GM18519 (cell line): ENCODE results near the gene ANO1.

ENCODE experiments used
- ATAC-seq: cut with Tn5 transposase; IDR thresholded peaks from one replicate; pipeline ENCODE4 v1.9.1; 2021; ENCODE audit warnings: mild to moderate bottlenecking, moderate library complexity; ENCODE audit not compliant: unreplicated experiment, low FRiP score

ANO1 gene

DNA sequence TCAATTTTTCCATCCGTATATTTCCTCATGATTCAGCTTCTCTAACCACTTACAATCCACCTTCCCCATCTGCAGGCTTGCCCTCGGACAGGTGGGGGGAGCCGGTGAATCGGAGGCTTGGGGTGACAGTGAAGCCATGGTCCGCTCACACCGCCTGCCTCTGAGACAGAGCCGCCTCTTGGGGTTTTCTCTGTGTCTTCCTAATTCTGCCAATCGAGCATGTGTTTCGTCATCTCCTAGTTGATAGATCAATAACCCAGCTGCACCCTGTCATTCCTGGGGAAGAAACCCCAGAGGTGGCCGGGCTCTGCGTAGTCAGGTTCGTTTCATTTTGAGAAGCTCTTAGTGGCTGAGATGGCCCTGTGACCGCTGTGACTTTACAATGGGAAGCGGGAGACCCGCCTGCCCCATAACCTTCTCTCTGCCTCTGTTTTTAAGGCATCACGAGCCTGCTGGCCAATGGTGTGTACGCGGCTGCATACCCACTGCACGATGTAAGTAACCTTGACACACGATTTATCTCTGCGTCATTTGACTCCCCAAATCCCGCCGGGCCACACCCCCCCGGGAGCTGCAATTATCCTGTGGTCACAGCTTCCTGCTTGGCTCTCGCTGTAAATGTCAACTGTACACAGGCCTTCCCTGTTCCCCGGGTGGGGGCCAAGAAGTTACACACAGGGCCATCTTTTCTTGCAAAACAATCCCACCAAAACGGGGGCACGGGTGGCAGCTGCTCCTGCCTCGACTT is 33.3 kb downstream of the ANO1 start:
- no peak for ATAC-seq

DNA sequence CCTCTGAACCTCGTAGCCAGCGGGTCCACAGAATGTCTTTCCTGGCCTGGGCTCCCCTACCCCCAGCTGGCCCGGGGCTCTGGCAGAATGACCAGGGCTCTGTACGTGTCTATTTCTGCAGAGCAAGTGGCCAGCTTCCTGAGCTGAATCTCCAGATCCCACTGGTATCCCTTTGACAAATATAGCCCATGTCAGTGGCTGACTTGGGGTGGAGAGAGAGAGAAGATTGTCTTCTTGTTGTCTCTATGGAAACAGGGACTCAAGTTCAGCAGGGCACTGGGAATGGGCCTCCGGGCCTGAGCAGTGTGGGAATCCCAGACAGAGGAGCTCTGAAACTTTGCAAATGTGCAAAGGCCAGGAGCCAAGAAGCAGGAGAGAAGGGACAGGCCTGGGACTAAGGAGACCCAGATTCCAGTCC is 33.9 kb downstream of the ANO1 start:
- ATAC-seq = no peak

DNA sequence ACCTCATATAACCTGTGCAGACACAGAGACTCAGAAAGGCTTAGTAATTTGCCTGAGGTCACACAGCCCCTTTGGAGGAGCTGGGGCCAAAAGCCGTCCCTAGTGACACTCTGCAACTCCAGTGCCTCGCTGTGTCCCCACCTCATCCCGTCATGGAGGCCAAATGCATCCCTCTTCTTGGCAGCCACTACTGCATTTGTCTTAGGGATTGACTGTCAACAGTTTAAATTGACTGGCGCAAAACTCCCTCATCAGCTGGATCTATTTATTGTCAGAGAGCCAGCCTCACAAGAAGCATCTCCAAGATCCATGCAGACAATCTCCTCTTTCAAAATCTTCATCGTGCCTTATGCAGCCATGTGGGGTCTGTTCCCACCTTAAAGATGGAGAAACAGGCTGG is 35.7 kb downstream of the ANO1 start:
- no peak for ATAC-seq

DNA sequence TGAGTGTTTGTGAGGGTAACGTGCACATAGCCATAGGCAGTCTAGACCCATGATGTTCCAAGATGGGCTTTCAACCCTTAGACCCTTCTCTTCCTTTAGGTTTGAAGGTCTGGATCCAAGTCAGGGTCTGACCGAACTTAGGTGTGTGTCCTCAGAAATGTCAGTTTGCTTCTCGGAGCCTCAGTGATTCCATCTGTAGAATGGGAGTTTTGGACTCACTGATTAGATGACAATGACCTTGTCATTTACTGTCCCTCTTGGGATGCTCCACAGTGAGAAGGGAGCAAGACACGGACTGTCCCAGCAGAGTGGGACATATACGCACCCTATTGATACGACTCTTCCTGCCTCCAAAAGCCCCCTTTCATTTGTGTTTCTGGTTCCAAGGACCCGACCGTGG is 37.7 kb downstream of the ANO1 start:
- ATAC-seq = no peak

DNA sequence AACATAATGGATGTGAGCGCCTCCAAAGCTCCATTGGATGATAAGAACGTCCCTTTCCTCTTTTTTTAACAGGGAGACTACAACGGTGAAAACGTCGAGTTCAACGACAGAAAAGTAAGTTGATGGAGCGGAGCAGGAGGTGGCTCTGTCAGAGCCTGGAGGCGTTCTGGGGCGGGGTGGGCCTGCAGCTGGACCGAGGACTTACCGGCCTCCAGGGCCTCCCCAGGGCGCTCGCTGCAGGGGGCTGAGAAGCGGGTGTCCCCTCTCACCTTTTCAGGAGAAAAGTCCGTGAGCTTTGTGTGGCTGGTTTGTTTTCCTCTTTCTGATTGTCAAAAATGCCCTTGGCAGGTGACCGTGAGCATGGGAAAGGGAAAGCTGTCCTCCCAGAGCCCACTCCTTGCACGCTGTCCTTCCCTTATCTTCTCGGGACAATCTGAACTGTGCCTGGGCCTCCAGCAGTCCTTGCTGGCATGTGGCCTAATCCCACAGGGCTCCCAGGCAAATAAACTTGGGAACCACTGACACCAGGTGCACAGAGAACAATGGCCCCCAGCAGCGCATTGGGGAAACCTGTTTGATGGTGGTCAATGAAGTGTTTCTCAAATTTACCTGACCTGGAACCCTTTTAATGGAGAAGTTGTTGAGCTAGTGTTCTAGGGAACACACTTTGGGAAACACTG is 38.4 kb downstream of the ANO1 start:
- no peak for ATAC-seq

DNA sequence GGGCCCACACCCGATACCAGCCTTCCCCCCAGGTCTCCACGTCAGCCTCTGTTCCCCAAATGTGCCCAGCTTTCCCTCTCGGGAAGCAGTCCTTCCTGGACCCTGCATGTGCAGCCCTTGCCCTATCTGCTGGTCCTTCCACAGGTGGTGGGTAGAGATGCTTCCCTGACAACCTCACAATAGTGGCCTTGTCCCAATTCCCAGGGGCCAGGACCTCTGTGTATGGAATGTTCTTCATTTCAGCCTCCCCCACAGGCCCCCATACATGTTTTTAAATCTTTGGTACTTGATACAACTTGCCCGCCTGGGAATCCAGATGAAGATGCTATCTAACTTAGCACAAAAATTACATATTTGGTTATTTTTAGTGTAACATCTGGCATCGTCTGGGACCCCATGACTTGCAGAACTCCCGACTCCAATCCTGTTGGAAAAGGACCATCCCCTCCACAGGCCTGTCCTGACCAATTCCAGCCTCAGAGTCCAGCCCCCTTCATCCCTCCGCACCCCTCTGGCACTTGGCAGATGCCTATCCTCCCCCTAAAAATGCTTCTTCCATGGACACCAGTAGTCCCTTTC is 39.5 kb downstream of the ANO1 start:
- no peak for ATAC-seq

DNA sequence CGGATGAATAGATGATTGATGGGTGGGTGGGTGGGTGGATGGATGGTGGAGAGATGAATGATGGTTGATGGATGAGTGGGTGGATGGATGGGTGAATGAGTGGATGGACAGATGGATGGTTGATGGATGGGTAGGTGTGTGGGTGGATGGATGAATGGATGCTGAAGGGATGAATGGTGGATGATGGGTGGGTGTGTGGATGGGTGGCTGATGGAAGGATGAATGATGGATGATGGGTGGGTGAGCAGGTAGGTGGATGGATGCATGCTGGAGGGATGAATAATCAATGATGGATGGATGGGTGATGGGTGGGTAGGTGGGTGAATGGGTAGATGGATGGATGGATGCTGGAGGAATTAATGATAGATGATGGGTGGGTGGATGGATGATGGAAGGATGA is 40.5 kb downstream of the ANO1 start:
- no peak for ATAC-seq

DNA sequence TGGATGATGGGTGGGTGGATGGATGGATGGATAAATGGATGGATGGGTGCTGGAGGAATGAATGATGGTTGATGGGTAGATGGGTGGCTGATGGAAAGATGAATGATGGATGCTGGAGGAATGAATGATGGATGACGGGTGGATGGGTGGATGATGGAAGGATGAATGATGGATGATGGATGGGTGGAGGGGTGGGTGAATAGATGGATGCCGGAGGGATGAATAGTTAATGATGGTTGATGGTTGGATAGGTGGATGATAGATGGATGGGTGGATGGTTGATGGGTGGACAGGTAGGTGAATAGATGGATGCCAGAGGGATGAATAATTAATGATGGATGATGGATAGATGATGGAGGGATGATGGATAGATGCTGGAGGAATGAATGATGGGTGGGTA is 41.4 kb downstream of the ANO1 start:
- no peak for ATAC-seq

DNA sequence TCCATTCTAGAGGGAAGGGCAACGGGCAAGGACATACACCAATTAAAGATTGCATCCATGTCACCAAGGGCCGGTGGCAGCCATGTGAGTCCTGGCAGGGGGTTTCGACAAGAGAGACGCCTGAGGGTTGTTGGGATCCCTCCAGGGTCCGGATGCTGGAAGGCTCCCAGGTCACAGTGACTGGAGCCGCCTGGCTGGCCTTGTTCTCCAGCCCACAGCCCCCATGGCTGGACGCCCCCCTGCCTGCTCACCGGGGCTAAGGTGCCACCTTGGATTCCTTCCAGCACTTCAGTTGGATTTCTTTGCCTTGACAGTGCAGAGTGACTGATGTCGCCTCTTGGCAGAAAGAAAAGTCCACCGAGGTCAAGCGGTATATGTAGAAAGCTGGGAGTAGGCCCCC is 42.6 kb downstream of the ANO1 start:
- ATAC-seq = no peak

DNA sequence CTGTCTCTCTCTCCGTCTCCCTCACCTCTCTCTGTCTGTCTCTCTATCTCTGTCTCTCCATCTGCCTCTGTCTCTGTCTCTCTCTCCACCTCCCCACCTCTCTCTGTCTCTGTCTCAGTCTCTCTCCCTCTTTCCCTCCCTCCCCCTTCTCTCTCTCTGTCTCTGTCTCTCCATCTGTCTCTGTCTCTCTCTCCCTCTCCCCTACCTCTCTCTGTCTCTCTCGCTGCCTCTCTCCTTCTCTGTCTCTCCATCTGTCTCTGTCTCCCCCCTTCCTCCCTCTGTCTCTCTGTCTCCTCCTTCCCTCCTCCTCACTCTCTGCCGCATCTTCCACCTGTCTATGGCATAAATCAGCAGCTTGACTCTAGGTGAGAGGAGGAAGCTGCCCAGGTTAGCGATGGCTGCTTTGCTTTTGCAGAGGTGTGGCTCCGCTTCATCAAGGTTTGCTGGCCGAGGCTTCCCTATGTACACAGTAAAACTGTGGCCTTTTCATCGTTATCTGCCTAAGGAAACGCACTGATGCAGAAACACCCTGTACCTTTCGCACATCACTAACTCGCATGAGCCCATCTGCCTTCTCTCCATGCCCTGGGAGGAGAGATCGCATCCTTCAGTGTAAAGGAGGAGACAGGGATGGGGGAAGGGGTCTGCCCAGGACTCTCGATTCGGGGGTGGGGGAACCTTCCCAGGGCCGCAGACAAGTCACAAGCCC is 44.5 kb downstream of the ANO1 start:
- no peak for ATAC-seq

DNA sequence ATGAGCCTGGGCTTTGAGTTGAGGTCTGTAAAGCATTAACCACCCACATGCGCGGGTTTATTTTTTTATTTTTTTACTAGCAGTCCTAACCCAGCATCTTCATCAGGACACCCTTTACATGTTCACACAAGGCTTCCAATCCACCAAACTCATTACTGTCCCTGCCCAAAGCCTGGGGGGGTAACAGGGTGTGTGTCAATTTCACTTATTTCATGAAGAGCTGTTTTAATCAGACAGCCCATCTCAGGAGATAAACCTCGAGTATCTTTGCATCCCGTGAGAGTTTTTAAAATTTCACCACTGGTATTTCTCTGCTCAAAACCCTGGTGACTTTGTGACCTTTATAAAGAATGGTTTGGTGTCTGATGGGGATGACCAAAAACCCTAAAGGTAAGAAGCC is 45.6 kb downstream of the ANO1 start:
- no peak for ATAC-seq

DNA sequence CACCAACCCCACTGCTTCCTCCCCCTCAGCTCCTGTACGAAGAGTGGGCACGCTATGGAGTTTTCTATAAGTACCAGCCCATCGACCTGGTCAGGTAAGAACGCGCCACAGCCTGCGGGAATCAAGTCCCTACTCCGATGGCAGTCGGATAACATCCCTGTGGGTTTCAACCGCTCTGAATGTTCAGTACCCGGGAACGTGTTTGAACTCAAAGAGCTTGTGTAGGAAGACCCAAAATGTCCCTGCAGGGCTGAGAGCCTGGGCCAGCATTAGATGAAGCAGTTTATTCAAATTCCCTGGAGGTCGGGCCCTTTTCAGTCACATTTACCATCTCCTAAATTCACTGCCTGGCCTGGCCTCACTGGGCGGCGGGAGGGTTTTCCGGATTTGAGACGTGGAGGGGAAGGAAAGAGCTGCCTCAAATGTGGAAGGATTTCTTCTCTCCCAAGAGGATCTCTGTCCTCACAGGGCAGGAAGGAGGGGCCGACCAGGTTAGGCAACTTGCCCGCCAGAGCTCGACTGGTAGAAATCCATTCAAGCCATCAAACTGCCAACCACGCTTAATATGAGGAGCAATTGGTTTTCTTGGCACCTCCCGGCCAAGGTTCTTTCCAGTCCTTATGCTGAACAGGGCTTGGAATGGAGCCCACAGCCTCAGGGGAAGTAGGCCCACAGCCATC is 46.3 kb downstream of the ANO1 start:
- no peak for ATAC-seq

DNA sequence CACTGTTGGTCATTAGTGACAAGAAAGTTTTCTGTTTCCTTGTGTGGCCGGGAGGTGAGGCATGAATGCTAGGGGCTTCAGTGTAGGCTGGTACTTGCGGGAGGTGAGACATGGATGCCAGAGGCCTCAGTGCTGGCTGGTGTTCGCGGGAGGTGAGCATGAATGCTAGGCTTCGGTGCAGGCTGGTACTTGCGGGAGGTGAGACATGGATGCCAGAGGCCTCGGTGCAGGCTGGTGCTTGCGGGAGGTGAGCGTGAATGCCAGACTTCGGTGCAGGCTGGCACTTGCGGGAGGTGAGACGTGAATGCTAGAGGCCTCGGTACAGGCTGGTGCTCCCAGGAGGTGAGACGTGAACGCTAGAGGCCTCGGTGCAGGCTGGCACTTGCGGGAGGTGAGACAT is 48.4 kb downstream of the ANO1 start:
- no peak for ATAC-seq

DNA sequence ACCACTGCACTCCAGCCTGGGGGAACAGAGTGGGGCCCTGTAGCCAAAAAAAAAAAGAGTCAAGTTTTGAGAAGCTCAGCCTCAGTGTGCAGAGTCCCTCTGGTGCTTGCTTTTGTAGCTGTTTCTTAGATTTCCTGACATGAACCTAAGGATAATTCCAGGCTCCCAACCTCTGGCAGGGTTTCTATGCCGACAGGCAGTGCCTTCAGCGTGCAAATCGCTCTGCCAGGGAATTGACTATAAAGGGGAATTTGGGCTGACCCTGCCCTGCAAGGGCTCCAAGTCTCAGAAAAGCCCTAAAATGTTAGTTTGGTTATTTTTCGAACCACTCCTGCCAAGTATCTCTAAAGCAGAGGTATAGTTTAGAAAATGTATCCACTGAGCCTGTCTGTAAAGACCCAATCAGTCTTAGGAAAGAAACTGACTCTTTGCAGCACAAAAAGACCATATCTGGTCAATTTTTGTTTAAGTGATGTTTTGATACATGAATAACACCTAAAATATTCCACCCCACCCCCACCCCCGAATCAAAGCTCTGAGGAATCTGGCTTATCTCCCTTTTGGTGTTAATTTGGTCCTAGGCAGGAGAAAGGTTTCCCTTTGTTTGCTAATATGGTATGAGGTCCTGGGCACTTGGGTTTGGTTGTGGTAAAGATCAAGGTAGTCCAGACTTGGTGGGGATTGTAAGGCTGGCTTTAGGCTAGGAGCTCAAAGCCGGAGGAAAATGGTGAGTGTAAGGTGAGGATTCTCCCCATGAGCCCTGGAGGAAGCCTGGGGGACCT is 49.7 kb downstream of the ANO1 start:
- ATAC-seq = no peak

DNA sequence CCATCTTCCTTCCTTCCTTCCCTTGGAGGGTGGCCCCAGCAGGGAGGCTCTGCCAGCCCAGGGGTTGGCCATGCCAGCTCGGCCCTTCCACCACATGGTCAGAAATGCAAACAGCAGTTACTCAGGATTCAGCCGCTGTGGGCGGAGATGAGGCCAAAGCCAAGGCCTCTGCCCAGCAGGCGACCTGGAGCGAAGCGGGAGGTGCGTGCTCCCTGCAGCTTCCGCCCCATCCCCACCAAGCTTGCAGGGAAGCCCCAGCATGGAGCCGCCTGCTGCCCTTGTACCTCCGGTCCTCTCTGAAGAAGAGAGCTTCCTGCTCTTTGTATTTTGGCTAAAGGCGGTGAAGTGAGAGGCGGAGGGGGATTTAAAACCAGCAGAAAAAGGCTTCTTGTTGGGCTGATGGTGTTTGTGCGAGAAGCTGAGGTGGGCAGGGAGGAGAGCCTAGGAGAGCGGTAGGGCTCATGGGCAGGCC is 50.4 kb downstream of the ANO1 start:
- ATAC-seq = no peak

DNA sequence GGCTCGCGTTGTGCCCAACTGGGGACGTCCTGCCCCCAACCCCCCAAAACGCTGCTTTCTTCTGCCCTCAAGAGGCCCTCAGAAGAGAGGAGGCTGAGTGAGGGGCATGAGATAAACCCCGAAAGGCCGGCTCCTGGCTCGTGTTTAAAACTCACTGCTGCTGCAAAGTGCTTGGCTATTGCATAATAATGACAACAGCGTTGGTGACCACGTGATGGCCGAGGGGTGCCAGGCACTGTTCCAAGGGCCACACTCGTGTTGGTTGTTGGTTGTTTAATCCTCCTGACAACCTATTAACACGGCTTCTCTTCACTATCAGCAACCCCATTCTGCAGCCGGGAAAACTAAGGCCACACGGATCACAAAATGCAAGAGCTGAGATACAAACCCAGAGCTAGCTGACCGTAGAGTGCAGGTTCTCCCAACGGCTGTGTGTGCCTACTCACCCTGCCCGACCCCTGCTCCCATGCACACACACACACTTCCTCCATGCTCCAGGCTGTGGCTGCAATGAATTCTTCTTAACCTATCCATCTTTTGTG is 51.0 kb downstream of the ANO1 start:
- ATAC-seq = no peak

DNA sequence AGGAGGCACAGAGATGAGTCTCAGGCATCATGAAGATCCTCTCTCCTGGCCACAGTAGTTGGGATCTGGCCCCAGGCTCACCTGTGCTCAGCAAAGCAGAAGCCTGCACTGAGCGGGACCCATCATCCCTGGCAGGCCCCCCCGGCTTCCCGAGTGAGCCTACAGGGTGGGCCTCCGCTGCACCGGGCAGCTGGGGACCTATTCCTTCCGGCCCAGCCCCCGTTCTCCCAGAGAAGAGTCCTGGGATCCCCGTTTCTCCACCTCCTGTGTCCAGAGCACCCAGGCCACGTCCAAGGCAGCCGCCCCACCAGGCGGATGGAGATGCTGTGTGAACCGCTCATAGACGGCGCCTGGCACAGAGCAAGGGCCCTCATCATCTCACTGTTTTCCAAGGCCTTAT is 52.5 kb downstream of the ANO1 start:
- ATAC-seq = no peak

DNA sequence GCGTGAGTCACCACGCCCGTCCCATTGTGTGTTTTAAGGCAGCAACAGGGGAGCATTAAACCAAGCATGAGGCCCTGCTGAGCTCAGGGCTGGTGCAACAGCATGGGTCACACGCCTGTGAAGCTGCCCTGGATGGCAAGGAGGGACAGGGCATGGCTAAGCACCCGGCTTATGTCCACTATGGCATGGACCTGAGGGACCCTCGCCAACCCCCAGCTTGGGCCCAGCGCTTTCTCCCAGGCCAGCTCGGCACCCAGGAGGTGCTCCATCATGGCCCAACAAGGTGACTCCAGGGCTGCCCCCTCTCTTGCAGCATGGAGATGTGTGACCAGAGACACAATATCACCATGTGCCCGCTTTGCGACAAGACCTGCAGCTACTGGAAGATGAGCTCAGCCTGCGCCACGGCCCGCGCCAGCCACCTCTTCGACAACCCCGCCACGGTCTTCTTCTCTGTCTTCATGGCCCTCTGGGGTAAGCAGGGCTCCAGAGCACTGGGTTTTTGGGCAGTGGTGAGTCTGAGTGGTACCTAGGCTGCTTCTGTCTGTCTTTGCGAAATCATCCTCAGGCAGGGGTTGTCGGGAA is 53.6 kb downstream of the ANO1 start:
- no peak for ATAC-seq

DNA sequence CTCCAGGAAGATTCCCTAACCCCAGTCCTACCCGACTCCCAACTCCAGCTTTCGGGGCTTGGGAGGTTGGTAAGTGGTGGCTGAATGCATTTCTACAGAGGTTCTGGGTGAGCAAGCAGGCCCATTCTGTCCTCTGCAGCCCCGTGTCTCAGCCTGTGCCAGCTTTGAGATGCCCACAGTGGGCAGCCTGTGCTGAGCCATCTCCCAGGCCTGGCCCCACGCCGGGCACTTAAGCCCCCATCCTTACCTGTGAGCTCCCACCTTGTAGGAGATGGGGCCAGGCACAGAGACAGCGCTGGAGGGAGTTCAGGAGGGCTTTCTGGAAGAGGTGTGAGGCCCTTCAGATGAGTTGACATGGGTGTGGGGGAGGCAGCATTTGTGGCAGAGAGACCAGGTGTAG is 54.5 kb downstream of the ANO1 start:
- ATAC-seq = no peak
